Measurements from ENCODE around the gene CHMP4B.
A peak's percentile ranks its signal among the peaks of the same experiment; 100 is the strongest.

CHMP4B gene

GRCh38 chr20:33796263-33796906 is 14.8 kb upstream of the CHMP4B start:
- Histone ChIP-seq H3K23ac (ENCODE audit: low read depth, low read length, poor library complexity) (no peak overlapping the region), H3K27me3 (ENCODE audit: control insufficient read depth in 3 of 3, insufficient read depth in 3 of 3, low read depth in 1 of 3, low read length in 3 of 3) (no peaks in the 10 kb centered on the region), H4K8ac (ENCODE audit: low read depth, low read length) (no peak overlapping the region), H3K18ac (ENCODE audit: low read length) (no peak overlapping the region), H3K9me3 (replicated peaks in 1 of 2; ENCODE audit: control insufficient read depth in 2 of 2, insufficient read depth in 1 of 2, low read depth in 1 of 2, low read length in 2 of 2) (no peaks in the 10 kb centered on the region), H3K79me1 (ENCODE audit: low read depth, low read length) (no peaks in the 10 kb centered on the region), H4K91ac (ENCODE audit: low read depth, low read length, poor library complexity) (no peak overlapping the region), H2AFZ (ENCODE audit: low read length) (no peak overlapping the region), H3K9ac (ENCODE audit: low read depth, low read length, poor library complexity) (no peak overlapping the region), H3K4me1 (ENCODE audit: control insufficient read depth in 2 of 2, insufficient read depth in 1 of 2, low read depth in 1 of 2, low read length in 2 of 2) (no peaks in the 10 kb centered on the region), H2AK5ac (ENCODE audit: low read depth, low read length) (no peak overlapping the region), H2BK5ac (ENCODE audit: low read length) (no peak overlapping the region), H3K27ac (replicated peaks; ENCODE audit: low read length) (no peak overlapping the region), H3K4ac (ENCODE audit: low read length) (no peak overlapping the region), H2BK15ac (ENCODE audit: low read length) (no peak overlapping the region), H2BK120ac (ENCODE audit: low read depth, low read length) (no peak overlapping the region), H3K36me3 (replicated peaks in 1 of 2; ENCODE audit: control insufficient read depth in 2 of 2, insufficient read depth in 2 of 2, low read length in 2 of 2) (no peaks in the 10 kb centered on the region), H2BK12ac (ENCODE audit: low read length) (no peak overlapping the region), H3K14ac (ENCODE audit: low read length) (no peak overlapping the region), H3K4me2 (ENCODE audit: insufficient read depth, low read length, poor library complexity, severe bottlenecking) (no peak overlapping the region), H3K4me3 (ENCODE audit: low read length in 2 of 2) (no peak overlapping the region)
- WGBS, 2 donors (ENCODE audit: extremely low coverage in 2 of 2, insufficient read length in 2 of 2, insufficient replicate concordance in 1 of 2) = 100% methylated on average over 2 of the region's 9 CpGs; no CpG with 5 or more reads in 1 of the 2 donors
- no peak for DNase-seq (ENCODE audit: low spot score)

GRCh38 chr20:33796907-33797544 is 14.1 kb upstream of the CHMP4B start:
- Histone ChIP-seq H4K8ac (ENCODE audit: low read depth, low read length) (no peak overlapping the region), H2AFZ (ENCODE audit: low read length) (no peak overlapping the region), H2AK5ac (ENCODE audit: low read depth, low read length) (no peak overlapping the region), H3K27me3 (ENCODE audit: control insufficient read depth in 3 of 3, insufficient read depth in 3 of 3, low read depth in 1 of 3, low read length in 3 of 3) (no peaks in the 10 kb centered on the region), H3K4me3 (ENCODE audit: low read length in 2 of 2) (no peak overlapping the region), H4K91ac (ENCODE audit: low read depth, low read length, poor library complexity) (no peak overlapping the region), H3K18ac (ENCODE audit: low read length) (no peak overlapping the region), H3K9ac (ENCODE audit: low read depth, low read length, poor library complexity) (no peak overlapping the region), H3K4me2 (ENCODE audit: insufficient read depth, low read length, poor library complexity, severe bottlenecking) (no peak overlapping the region), H3K9me3 (replicated peaks in 1 of 2; ENCODE audit: control insufficient read depth in 2 of 2, insufficient read depth in 1 of 2, low read depth in 1 of 2, low read length in 2 of 2) (no peaks in the 10 kb centered on the region), H3K79me1 (ENCODE audit: low read depth, low read length) (no peaks in the 10 kb centered on the region), H3K14ac (ENCODE audit: low read length) (no peak overlapping the region), H3K27ac (replicated peaks; ENCODE audit: low read length) (no peak overlapping the region), H3K23ac (ENCODE audit: low read depth, low read length, poor library complexity) (no peak overlapping the region), H2BK120ac (ENCODE audit: low read depth, low read length) (no peak overlapping the region), H3K4me1 (ENCODE audit: control insufficient read depth in 2 of 2, insufficient read depth in 1 of 2, low read depth in 1 of 2, low read length in 2 of 2) (no peaks in the 10 kb centered on the region), H2BK5ac (ENCODE audit: low read length) (no peak overlapping the region), H3K36me3 (replicated peaks in 1 of 2; ENCODE audit: control insufficient read depth in 2 of 2, insufficient read depth in 2 of 2, low read length in 2 of 2) (no peaks in the 10 kb centered on the region), H2BK12ac (ENCODE audit: low read length) (no peak overlapping the region), H3K4ac (ENCODE audit: low read length) (no peak overlapping the region), H2BK15ac (ENCODE audit: low read length) (no peak overlapping the region)
- 100% methylated on average over 1 of the region's 5 CpGs for WGBS, 2 donors (ENCODE audit: extremely low coverage in 2 of 2, insufficient read length in 2 of 2, insufficient replicate concordance in 1 of 2)
- no peak for DNase-seq (ENCODE audit: low spot score)

- no peak overlapping the region for H3K4ac ChIP-seq (ENCODE audit: low read length)
- H3K9me3 ChIP-seq (replicated peaks in 1 of 2; ENCODE audit: control insufficient read depth in 2 of 2, insufficient read depth in 1 of 2, low read depth in 1 of 2, low read length in 2 of 2) = no peaks in the 10 kb centered on the region
- no peak overlapping the region for H2BK120ac ChIP-seq (ENCODE audit: low read depth, low read length)
- no peak overlapping the region for H3K9ac ChIP-seq (ENCODE audit: low read depth, low read length, poor library complexity)
- no peak overlapping the region for H2AK5ac ChIP-seq (ENCODE audit: low read depth, low read length)
- H3K79me1 ChIP-seq (ENCODE audit: low read depth, low read length) = no peaks in the 10 kb centered on the region
- DNase-seq (ENCODE audit: low spot score) = no peak
- no peak overlapping the region for H2BK15ac ChIP-seq (ENCODE audit: low read length)
- H2BK12ac ChIP-seq (ENCODE audit: low read length) = no peak overlapping the region
- no peak overlapping the region for H3K23ac ChIP-seq (ENCODE audit: low read depth, low read length, poor library complexity)
- WGBS, 2 donors (ENCODE audit: extremely low coverage in 2 of 2, insufficient read length in 2 of 2, insufficient replicate concordance in 1 of 2) = no CpG with 5 or more reads among the region's 4 CpGs
- H2BK5ac ChIP-seq (ENCODE audit: low read length) = no peak overlapping the region
- no peak overlapping the region for H3K4me2 ChIP-seq (ENCODE audit: insufficient read depth, low read length, poor library complexity, severe bottlenecking)
- no peak overlapping the region for H3K14ac ChIP-seq (ENCODE audit: low read length)
- H3K27ac ChIP-seq (replicated peaks; ENCODE audit: low read length) = no peak overlapping the region
- H3K4me3 ChIP-seq (ENCODE audit: low read length in 2 of 2) = no peak overlapping the region
- no peak overlapping the region for H3K18ac ChIP-seq (ENCODE audit: low read length)
- no peaks in the 10 kb centered on the region for H3K36me3 ChIP-seq (replicated peaks in 1 of 2; ENCODE audit: control insufficient read depth in 2 of 2, insufficient read depth in 2 of 2, low read length in 2 of 2)
- no peak overlapping the region for H4K91ac ChIP-seq (ENCODE audit: low read depth, low read length, poor library complexity)
- no peaks in the 10 kb centered on the region for H3K27me3 ChIP-seq (ENCODE audit: control insufficient read depth in 3 of 3, insufficient read depth in 3 of 3, low read depth in 1 of 3, low read length in 3 of 3)
- no peak overlapping the region for H4K8ac ChIP-seq (ENCODE audit: low read depth, low read length)
- no peak overlapping the region for H2AFZ ChIP-seq (ENCODE audit: low read length)
- H3K4me1 ChIP-seq (ENCODE audit: control insufficient read depth in 2 of 2, insufficient read depth in 1 of 2, low read depth in 1 of 2, low read length in 2 of 2) = no peaks in the 10 kb centered on the region
These were observed 12.7 kb upstream of the CHMP4B start for GRCh38 chr20:33798444-33798843.

- Histone ChIP-seq H2BK12ac (ENCODE audit: low read length) (no peak overlapping the region), H3K9me3 (replicated peaks in 1 of 2; ENCODE audit: control insufficient read depth in 2 of 2, insufficient read depth in 1 of 2, low read depth in 1 of 2, low read length in 2 of 2) (no peaks in the 10 kb centered on the region), H3K9ac (ENCODE audit: low read depth, low read length, poor library complexity) (no peak overlapping the region), H2BK5ac (ENCODE audit: low read length) (no peak overlapping the region), H3K27me3 (ENCODE audit: control insufficient read depth in 3 of 3, insufficient read depth in 3 of 3, low read depth in 1 of 3, low read length in 3 of 3) (no peaks in the 10 kb centered on the region), H2BK120ac (ENCODE audit: low read depth, low read length) (no peak overlapping the region), H3K4ac (ENCODE audit: low read length) (no peak overlapping the region), H3K4me1 (ENCODE audit: control insufficient read depth in 2 of 2, insufficient read depth in 1 of 2, low read depth in 1 of 2, low read length in 2 of 2) (no peaks in the 10 kb centered on the region), H4K8ac (ENCODE audit: low read depth, low read length) (no peak overlapping the region), H4K91ac (ENCODE audit: low read depth, low read length, poor library complexity) (no peak overlapping the region), H2BK15ac (ENCODE audit: low read length) (no peak overlapping the region), H3K18ac (ENCODE audit: low read length) (no peak overlapping the region), H3K4me3 (ENCODE audit: low read length in 2 of 2) (no peak overlapping the region), H3K4me2 (ENCODE audit: insufficient read depth, low read length, poor library complexity, severe bottlenecking) (no peak overlapping the region), H3K27ac (replicated peaks; ENCODE audit: low read length) (no peak overlapping the region), H3K36me3 (replicated peaks in 1 of 2; ENCODE audit: control insufficient read depth in 2 of 2, insufficient read depth in 2 of 2, low read length in 2 of 2) (no peaks in the 10 kb centered on the region), H2AK5ac (ENCODE audit: low read depth, low read length) (no peak overlapping the region), H3K23ac (ENCODE audit: low read depth, low read length, poor library complexity) (no peak overlapping the region), H2AFZ (ENCODE audit: low read length) (peak overlapping the region; percentile 13), H3K79me1 (ENCODE audit: low read depth, low read length) (no peaks in the 10 kb centered on the region), H3K14ac (ENCODE audit: low read length) (no peak overlapping the region)
- no CpG with 5 or more reads among the region's 2 CpGs for WGBS, 2 donors (ENCODE audit: extremely low coverage in 2 of 2, insufficient read length in 2 of 2, insufficient replicate concordance in 1 of 2)
- no peak for DNase-seq (ENCODE audit: low spot score)
These were observed 7.2 kb upstream of the CHMP4B start for GRCh38 chr20:33803921-33804337.
